ENCODE results near the gene ASGR1.
"Not testable (repeated sequence)": the region's sequence is repeated elsewhere in the genome, so short reads cannot be mapped to it uniquely, and the experiment has no call there.

ASGR1 gene

GRCh38 chr17:7190276-7190917, 11.2 kb upstream of the ASGR1 start:
- DNase-seq: no peak

DNA sequence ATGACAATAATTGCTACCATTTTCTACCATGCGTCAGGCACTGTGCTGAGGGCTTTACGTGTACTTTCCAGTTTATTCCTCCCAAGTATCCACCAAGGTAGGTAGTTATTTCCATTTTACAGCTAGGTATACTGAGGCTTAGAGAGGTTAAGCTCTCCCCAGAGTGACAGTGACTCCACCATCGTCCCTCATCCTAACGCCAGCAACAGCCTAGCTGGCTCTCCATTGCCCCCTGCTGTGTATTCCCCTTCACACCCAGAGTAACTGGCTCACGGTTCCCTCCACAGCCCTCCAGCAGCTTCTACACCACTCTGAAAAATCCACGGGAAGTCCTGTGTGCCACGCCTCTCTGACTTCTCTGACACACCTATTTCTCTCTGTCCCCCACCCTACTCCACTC, 7.1 kb upstream of the ASGR1 start:
- no peak for DNase-seq

- no peak for DNase-seq
Observed at GRCh38 chr17:7184647-7185046, 5.5 kb upstream of the ASGR1 start.

DNA sequence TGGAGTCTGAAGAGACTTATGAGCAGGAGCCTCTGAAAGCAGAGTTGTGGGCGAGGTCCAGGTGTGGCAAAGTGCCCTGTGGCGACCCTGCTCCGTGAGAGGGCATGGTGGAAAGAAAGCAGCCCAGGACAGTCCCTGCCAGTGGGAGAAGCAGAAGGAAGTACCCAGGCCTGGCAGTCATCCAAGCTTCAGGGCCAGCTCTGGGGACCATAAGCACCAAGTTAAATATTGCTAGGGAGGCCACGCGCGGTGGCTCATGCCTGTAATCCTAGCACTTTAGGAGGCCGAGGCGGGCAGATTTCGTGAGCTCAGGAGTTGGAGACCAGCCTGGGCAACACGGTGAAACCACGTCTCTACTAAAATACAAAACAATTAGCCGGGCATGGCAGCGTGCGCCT, 4.9 kb upstream of the ASGR1 start:
- DNase-seq: no peak

- no peak for DNase-seq
Observed at GRCh38 chr17:7183433-7184090, 4.4 kb upstream of the ASGR1 start.

DNA sequence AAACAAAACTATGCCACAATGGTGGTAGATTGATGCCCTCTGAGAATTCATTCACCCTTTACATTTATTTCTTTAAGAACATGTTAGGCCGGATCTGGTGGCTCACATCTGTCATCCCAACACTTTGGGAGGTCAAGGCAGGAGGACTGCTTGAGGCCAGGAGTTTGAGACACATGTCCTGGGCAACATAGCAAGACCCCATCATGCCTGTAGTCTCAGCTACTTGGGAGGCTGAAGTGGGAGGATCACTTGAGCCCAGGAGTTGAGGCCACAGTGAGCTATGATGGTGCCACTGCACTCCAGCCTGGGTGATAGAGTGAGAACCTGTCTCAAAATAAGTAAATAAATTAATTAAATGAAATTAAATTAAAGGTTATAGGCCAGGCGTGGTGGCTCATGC, 2.9 kb upstream of the ASGR1 start:
- DNase-seq: not testable (repeated sequence)

- no peak for DNase-seq
Observed at GRCh38 chr17:7178973-7179316, 225 bp downstream of the ASGR1 start.

DNA sequence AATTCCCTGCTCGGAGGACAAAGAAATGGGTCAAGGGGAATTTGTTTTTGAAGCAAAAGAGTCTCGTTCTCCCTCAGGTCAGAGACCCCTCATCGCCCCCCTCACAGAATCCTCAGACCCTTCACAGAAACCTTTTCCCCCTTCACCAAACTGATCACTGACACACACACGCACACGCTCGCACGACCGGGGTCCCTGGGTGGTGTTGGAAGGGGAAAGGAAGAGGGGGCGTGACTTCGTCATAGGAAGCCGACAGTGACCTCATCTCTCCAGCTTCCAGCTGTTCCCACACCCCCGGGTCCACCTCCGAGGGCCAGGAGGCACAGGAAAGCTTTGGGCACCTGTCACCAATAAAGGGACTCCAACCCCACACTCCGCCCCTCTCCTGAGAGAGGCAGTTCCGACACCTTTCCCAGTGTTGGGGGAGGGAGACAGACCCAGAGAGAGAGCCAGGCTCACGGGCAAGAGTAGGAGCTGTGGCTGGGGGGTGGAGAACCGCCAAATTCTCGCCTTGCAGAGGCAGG, 1.2 kb downstream of the ASGR1 start:
- no peak for DNase-seq

- DNase-seq: peak; percentile 71
Observed at GRCh38 chr17:7177191-7177953, 1.8 kb downstream of the ASGR1 start.

GRCh38 chr17:7176841-7177190, 2.4 kb downstream of the ASGR1 start:
- no peak for DNase-seq

- no peak for DNase-seq
Observed at GRCh38 chr17:7176107-7176840, 2.9 kb downstream of the ASGR1 start.

DNA sequence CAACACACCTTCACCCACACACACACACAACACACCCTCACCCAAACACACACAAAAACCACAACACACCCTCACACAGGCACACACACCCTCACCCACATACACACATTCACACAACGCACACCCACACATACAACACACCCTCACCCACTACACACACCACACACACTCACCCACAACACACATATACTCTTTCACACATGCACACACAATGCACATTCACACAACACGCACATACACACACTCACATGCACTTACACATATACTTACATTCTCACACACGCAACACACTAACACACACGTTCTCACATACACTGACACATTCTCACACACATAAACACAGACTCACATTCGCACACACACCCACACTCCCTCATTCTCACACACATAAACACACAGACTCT, 3.8 kb downstream of the ASGR1 start:
- no peak for DNase-seq

DNA sequence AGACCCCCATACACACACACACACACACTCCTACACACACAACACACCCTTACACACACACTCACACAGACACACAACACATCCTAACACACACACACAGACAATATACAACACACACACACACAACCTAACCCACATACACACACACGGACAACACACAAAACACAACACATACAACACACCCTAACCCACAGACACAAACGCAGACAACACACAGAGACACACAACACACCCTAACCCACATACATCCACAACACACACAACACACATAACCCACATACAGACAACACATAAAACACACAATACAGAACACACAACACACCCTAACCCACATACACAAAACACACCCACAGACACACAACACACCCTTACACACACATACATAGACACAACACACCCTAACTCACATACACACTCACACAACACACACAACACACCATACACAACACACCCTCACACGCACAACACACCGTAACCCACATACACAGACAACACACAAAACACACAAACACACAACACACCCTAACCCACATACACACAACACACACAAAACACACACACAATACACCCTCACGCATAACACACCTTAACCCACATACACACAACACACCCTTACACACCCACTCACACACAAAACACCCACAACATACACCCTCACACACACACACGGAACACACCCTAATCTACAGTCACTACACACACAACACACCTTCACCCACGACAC, 4.4 kb downstream of the ASGR1 start:
- DNase-seq: no peak

DNA sequence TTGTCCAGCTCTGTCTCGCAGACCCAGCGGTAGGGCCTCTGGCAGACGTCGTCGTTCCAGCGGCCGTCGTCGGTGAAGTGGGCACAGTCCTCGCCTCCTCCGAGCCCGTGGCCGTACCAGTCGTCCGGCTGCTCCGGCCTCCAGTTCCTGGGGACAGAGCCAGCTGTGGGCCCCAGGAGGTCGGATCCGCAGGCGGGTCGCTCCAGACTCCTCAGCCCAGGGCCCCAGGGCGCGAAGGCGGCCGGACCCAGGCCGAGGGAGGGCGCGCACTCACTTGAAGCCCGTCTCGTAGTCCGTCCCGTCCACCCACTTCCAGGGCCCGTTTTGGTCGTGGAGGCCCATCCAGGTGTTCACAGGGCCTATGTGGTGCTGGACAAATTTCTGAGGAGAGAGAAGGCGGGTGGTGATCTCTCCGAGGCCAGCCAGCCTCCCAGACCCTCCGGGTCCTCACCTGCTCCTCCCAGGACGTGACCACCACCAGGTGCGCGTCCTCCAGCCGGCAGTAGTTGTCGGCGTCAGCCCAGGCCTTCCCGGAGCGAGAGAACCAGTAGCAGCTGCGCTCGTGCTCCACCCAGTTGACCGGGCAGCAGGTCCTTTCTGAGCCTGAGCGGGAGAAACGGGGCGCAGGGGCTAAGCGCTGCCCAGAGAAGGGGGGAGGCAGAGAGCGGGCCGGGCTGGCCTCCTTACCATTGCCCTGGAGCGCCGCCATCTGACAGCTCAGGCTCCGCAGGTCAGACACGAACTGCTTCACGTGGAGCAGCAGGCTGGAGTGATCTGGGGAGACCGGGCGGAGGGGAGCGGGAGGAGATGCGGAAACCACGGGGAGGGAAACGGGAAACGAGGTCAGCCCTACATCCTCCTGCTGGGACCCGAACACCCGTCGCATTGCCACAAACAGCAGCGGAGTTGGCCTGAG, 5.2 kb downstream of the ASGR1 start:
- peak; percentile 46 for DNase-seq

DNA sequence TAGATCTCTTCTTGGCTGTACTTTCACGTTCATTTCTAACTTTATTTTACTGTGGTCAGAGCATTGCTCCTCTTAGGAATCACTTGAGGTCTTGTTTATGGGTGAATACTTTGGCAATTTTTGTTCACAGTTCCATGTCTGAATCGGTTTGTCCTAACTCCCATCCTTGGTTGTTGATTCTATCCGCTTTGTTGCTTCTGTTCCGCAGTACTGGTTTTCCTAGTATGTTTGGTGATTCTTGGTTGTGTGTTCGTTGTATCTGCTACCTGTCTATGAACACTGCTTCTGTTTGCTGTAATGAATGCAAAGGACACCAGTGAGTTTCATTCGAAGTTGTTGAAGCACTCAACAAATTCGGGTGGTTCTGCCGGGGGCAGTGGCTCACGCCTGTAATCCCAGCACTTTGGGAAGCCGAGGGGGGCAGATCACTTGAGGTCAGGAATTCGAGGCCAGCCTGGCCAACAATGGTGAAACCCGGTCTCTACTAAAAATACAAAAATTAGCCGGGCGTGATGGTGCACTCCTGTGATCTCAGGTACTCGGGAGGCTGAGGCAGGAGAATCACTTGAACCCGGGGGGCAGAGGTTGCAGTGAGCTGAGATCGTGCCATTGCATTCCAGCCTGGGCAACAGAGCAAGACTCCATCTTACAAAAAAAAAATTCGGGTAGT, 6.5 kb downstream of the ASGR1 start:
- DNase-seq: not testable (repeated sequence)

GRCh38 chr17:7169565-7169908, 9.6 kb downstream of the ASGR1 start:
- DNase-seq: not testable (repeated sequence)

GRCh38 chr17:7168841-7169564, 10.2 kb downstream of the ASGR1 start:
- DNase-seq: not testable (repeated sequence)

DNA sequence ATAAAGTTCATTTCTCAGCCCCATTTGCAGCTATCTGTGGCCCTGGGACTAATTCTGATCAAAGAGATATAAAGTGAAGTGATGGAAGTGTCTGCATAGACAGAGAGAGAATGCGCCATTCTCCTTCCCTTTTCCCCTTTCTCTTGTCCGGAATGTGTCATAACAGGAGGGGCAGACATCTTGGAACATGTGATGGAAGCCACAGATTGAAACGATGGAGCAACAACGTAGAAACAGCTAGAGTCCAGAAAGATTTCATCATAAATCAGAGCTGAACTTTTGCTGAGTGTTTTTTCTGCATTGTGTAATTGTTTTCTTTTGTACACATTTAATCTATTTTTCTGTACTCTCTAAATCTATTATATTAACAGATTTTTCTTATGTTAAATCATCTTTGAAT, 11.3 kb downstream of the ASGR1 start:
- DNase-seq: no peak

- no peak for DNase-seq
Observed at GRCh38 chr17:7166873-7167272, 12.3 kb downstream of the ASGR1 start.

DNA sequence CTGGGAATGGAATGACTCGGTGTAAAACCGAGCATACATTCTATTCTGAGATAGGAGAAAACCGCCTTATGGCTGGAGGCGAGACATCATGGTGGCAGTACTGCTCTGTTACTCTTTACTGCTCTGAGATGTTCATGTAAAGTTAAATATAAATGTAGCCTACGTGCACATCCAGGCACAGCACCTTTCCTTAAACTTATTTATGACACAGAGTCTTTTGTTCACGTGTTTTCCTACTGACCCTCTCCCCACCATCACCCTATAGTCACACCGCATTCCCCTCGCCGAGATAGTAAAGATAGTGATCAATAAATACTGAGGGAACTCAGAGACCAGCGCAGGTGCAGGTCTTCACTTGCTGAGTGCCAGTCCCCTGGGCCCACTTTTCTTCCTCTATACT, 19.6 kb downstream of the ASGR1 start:
- DNase-seq: not testable (repeated sequence)
